Mesothelial cell of epicardium (in vitro differentiated cells): ENCODE data around the gene BMPR2. TPM values are rescaled to one million over a fixed set of nuclear protein-coding genes. Genes with fewer than 3 reads are reported as not detected.

Experiments used
- DNase-seq, 2 experiments: peaks; one replicate each; pipeline ENCODE4 v3.0.0; 2021; ENCODE audit warnings: low spot score in 2 of 2; ENCODE audit not compliant: unreplicated experiment in 2 of 2
- H3K27ac Mint-ChIP-seq: 2 replicates; pipeline ENCODE4 v1.8.0; 2021; ENCODE audit warnings: mixed read lengths
- H3K27me3 Mint-ChIP-seq: 2 replicates; pipeline ENCODE4 v1.8.0; 2021; ENCODE audit warnings: low read depth, mixed read lengths
- H3K36me3 Mint-ChIP-seq: 2 replicates; pipeline ENCODE4 v1.8.0; 2021; ENCODE audit warnings: mixed read lengths
- H3K4me1 Mint-ChIP-seq: 2 replicates; pipeline ENCODE4 v1.8.0; 2021; ENCODE audit warnings: mixed read lengths
- H3K4me3 Mint-ChIP-seq: 2 replicates; pipeline ENCODE4 v1.8.0; 2021; ENCODE audit warnings: mild to moderate bottlenecking, moderate library complexity, mixed read lengths
- H3K9me3 Mint-ChIP-seq: 2 replicates; pipeline ENCODE4 v1.8.0; 2021; ENCODE audit warnings: mixed read lengths
- CTCF ChIP-seq: fragments of 200-600 bp; sonication (generic); IDR thresholded peaks from one replicate; pipeline ENCODE4 v1.5.0; 2021; ENCODE audit warnings: antibody characterized with exemption; ENCODE audit not compliant: unreplicated experiment
- total RNA-seq: library from RNA; stranded (reverse); gene quantifications from 3 replicates; pipeline ENCODE4 v1.2.1, GENCODE V29; 2021

BMPR2 gene
- total RNA-seq, 1 donor from 2014 or later = 81.4 TPM

- H3K9me3 Mint-ChIP-seq = no peaks in the 10 kb centered on the region
- H3K27ac Mint-ChIP-seq = no peak overlapping the region
- peaks cover 17% of the 10 kb centered on the region for H3K4me1 Mint-ChIP-seq
- no peak for TF ChIP-seq CTCF
- DNase-seq = no peak
- H3K4me3 Mint-ChIP-seq = no peak overlapping the region
- peaks cover 12% of the 10 kb centered on the region for H3K36me3 Mint-ChIP-seq
- H3K27me3 Mint-ChIP-seq = no peaks in the 10 kb centered on the region
Observed at GRCh38 chr2:202387608-202388342, 11.6 kb downstream of the BMPR2 start.

- H3K9me3 Mint-ChIP-seq = no peaks in the 10 kb centered on the region
- no peak for DNase-seq
- no peak overlapping the region for H3K27ac Mint-ChIP-seq
- H3K27me3 Mint-ChIP-seq = no peaks in the 10 kb centered on the region
- no peak overlapping the region for H3K4me3 Mint-ChIP-seq
- no peak for TF ChIP-seq CTCF
- no peaks in the 10 kb centered on the region for H3K4me1 Mint-ChIP-seq
- H3K36me3 Mint-ChIP-seq = peaks cover 1% of the 10 kb centered on the region
Observed at GRCh38 chr2:202400941-202401340, 24.8 kb downstream of the BMPR2 start.

GRCh38 chr2:202405798-202406197 is 29.7 kb downstream of the BMPR2 start:
- H3K4me1 Mint-ChIP-seq = peaks cover 11% of the 10 kb centered on the region
- no peak overlapping the region for H3K4me3 Mint-ChIP-seq
- H3K36me3 Mint-ChIP-seq = peaks cover 1% of the 10 kb centered on the region
- TF ChIP-seq CTCF = no peak
- no peaks in the 10 kb centered on the region for H3K27me3 Mint-ChIP-seq
- peak overlapping the region; percentile 9 for H3K27ac Mint-ChIP-seq
- no peak for DNase-seq
- H3K9me3 Mint-ChIP-seq = no peaks in the 10 kb centered on the region

- no peak for TF ChIP-seq CTCF
Observed at GRCh38 chr2:202406445-202406978, 30.4 kb downstream of the BMPR2 start.

GRCh38 chr2:202408546-202409140 is 32.5 kb downstream of the BMPR2 start:
- H3K4me1 Mint-ChIP-seq = peaks cover 11% of the 10 kb centered on the region
- peaks cover 15% of the 10 kb centered on the region for H3K36me3 Mint-ChIP-seq
- no peak overlapping the region for H3K4me3 Mint-ChIP-seq
- TF ChIP-seq CTCF = no peak
- no peak for DNase-seq
- peak overlapping the region; percentile 89 for H3K27ac Mint-ChIP-seq
- H3K27me3 Mint-ChIP-seq = no peaks in the 10 kb centered on the region
- peaks cover 15% of the 10 kb centered on the region for H3K9me3 Mint-ChIP-seq

More at GRCh38 chr2:202406445-202406978, 30.4 kb downstream of the BMPR2 start:
- Mint-ChIP-seq H3K9me3 (peaks cover 4% of the 10 kb centered on the region), H3K27ac (no peak overlapping the region), H3K4me3 (no peak overlapping the region), H3K36me3 (peaks cover 6% of the 10 kb centered on the region), H3K4me1 (peaks cover 11% of the 10 kb centered on the region), H3K27me3 (no peaks in the 10 kb centered on the region)
- DNase-seq = no peak
